Measurements from ENCODE around the gene UBE2C. TPM values are rescaled to one million over a fixed set of nuclear protein-coding genes. Genes with fewer than 3 reads are reported as not detected.

The UBE2C gene
- total RNA-seq, 1 donor from 2014 or later = 46.5 TPM

DNA sequence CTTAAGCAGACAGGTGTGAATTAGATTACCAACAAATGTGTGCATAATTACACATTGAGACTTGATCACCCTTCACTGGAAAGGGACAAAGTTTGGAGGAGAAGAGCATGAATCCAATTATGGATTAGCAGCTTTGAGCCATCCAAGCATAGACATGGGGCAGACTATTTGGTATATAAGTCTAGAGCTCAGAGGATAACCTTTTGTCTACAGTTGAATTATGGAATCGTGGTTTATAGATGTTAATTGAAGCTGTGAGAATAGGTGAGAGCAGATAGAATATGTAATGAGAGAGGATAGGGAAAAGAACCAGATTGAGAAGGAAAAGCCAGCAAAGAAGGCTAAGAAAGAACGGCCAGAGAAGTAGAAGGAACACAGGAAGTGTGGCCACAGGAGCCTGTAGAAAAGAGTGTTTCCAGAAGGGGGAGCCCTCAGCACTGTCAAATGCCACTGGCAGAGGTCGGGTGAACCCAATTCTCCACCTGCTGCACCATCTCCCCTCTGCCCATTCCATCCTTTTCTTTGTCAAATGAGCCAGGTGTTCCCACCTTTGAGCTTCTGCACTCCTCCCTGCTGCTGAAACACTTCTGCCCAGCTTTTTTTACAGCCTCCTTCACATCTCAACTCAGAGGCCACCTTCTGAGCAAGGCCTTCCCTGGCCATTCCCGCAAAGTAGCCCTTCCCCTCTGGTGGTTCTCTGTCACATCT is 13.4 kb upstream of the UBE2C start:
- ATAC-seq = peak; percentile 71

DNA sequence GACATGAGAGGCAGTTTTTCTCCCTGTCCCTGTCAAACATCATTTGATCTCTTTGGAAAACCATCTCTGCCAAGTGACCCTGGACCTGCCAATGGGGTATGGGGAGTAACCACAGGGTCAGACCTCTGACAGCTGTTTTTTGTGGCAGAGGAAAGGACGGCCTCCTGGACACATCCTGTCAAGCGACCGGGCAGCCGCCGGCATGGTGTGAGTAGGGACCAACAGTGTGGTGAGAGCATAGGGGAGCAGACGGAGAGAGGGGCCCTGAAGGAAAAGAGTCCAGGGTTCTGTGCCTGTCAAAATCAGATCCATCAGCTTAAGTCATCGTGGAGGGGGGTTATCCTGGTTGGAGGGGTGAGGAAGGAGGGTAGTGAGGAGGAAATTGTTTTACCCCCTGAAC is 10.6 kb upstream of the UBE2C start:
- ATAC-seq = no peak

DNA sequence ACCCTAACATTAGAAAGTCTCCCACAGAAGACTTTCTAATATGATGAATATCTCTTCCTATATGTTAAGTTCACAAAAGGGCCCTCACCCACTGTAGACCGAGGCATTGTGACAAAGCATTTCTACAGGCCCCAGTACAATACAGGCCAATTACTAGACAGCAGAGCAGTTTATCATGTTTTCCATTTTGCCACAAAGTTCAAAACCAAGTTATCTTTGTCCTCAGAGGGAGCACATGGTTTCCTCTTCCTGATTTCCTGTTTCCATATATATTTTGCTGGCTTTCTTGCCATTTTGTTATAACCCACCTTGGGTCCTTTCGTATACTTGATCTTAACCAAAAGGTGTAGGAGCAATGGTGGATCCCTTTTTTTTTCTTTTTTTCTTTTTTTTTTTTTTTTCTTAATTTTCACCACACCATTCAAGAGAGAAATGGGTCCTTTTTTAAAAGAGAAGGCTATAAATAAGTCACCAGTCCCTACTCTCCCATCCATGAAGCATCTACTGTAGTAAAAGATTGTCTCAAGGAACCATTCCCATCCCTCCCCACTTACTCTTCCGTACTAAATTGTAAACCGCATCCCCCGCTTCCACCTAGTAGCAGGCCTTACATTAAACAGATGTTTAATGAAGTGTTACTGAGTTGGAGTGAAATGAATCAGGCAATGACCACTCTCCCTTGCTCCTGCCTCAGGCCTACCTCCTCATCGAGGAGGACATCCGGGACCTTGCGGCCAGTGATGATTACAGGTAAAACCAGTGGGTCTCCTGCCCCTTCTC is 2.1 kb upstream of the UBE2C start:
- ATAC-seq = no peak

DNA sequence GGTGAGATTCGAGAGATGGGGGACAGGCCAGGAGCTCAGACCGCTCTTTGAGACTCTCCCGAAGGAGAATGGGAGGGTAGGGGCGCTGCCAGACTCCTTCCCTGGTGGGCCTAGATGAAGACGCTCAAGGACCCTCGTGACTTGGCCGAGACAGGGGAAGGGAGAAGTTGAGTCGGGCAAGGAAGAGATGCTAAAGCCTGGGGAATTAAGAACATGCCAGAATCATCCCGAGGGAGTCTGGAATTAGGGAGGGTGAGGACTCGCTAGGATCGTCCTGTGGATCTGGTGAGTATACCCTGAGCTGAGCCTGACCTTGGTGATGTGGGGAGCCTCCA is 529 bp downstream of the UBE2C start:
- no peak for ATAC-seq

DNA sequence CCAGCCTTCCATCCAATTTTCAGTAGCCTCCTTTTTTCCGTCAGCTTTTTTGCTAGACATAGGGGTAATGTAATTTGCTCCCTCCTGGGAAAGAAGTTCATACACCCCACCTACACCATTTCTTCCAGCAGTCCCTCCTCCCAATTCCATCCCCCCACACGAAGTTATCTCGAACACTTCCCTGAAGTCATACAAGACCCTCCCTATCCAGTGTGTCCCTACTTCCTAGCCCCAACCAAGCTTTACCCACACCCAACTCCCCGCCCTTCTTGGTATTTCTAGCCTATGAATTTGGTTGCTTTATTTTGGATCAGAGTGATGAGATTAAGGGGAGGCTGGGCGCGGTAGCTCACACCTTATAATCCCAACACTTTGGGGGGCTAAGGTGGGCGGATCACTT is 1.0 kb downstream of the UBE2C start:
- ATAC-seq = no peak

DNA sequence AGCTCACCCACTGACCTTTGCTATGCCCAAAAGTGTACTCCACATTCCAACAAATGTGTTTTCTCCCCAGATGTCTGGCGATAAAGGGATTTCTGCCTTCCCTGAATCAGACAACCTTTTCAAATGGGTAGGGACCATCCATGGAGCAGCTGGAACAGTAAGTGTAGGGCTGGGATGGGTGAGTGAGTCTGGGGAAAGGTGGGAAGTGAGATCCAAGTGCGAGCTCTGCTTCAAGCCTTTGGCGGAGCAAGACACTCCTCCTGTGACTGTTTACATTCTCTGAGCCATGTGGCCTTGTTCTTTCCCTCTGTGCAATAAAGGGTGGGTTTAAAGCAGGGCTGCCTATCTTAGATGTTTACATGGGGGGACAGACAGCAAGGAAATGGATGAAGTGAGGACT is 1.9 kb downstream of the UBE2C start:
- no peak for ATAC-seq

DNA sequence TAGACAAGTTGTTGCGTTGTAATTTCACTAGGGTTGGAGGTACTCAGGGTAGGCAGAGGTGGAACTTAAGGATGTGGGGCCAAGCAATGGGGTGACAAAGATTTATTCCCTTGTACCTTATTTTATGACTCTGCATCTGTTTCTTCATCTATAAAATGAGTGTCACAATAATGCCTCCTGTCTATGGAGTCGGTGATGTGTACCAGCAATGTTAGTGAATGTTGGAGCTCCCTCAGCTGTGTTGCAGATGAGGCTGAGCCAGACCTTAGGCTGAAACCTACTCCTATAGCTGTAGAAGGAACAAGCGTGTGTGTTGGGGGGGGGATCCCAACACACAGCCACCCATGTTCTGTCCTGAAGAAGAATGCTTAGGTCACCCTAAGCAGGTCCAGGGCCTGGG is 4.5 kb downstream of the UBE2C start:
- ATAC-seq = no peak

DNA sequence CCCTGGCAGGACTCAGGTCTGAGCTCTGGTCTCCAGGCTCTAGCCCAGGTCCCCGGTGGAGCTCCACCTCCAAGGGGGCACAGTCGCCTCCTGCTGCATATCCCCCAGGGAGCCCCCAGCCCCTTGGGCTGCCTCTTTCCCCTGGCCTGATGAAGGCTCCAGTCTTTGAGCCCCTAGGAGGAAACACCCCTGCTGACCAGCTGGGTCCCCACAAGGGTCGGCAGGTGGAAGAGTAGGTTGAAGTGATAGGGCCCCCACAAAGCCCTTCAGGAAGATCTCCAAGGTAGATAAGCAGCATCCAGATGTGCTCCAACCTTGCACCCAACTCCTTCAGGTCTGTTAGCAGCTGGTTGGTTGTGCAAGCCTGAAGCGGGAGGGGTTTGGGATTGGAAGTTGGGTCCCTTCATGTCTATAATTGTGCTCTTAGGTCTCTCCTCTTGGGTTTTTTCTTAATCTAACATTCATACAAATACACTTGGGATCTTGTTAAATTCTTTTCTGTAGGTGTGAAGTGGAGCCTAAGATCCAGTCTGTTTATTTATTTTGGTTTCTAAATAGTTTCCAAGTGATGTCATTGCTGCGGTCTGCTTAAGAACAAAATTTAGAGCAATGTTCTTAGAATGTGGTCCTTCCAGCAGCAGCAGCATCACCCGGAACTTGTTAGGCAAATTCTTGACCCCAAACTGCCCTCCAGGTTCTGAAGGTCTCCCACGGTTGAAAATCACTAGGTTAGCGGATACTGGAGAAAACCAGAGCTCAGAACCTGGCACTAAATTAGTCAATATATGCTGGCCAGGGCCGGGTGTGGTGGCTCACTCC is 5.1 kb downstream of the UBE2C start:
- ATAC-seq = no peak

DNA sequence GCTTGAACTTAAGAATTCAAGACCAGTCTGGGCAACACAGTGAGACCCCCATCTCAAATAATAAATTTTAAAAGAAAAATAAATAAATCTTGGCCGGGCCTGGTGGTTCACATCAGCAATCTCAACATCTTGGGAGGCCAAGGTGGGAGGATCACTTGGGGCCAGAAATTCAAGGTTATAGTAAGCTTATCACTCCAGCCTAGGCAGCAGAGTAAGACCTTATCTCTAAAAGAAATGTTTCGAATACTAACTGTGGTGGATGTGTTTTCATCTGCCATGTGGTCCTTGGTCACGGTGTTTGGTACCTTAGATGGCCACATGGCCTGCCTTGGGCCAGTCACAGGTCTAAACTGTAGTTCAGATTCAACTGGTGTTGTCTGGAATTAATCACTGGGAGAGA is 5.8 kb downstream of the UBE2C start:
- ATAC-seq = no peak

DNA sequence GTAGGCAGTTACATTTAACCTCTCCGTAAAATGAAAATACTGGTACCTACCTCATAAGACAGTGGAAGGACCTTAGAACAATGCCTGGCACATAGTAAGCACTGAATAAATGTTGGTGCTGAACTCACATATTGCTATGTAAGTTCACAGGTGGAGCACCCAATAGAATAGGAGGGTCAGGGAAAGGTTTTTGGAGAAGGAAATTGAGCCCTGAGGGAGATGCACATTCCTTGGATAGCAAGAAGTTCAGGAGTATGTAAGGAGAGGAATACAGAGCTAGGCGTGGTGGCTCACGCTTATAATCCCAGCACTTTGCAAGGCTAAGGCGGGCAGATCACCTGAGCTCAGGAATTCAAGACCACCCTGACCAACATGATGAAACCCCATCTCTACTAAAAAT is 7.0 kb downstream of the UBE2C start:
- no peak for ATAC-seq

DNA sequence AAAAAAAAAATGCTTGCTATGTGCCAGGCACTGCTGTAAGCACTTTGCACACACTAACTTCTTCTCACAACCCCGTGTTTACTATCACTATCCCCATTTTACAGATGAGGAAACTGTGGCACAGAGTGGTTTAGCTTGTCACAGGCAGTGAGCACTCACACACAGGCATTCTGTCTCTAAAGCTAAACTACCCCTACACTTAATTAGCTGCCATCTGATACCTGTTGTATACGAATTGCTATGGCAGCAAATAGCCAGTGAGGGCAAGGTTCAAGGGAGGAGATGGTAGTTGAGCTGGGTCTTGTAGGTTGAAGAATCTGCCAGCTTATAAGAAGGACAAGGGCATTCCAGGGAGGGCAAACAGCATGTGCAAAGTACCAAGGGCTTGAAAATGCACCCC is 9.5 kb downstream of the UBE2C start:
- no peak for ATAC-seq

DNA sequence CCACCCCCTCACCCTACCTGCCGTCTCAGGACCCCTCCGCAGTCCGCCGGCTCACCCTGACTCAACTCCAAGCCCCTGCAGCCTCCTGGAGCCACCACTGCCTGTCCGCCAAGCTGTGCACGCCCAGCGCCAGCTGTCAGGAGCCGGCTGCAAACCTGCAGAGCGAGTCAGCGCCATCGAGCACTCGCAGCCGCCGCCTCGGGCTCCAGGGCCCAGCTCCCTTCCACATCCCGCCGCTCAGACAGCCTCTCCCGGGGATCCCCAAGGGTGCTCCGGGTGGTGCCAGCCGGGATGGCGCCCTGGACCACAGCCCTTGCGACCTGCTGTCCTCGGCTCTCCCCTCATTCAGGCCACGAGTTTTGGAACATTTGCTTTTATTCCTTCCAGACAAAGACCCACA is 10.4 kb downstream of the UBE2C start:
- ATAC-seq = peak; percentile 78

DNA sequence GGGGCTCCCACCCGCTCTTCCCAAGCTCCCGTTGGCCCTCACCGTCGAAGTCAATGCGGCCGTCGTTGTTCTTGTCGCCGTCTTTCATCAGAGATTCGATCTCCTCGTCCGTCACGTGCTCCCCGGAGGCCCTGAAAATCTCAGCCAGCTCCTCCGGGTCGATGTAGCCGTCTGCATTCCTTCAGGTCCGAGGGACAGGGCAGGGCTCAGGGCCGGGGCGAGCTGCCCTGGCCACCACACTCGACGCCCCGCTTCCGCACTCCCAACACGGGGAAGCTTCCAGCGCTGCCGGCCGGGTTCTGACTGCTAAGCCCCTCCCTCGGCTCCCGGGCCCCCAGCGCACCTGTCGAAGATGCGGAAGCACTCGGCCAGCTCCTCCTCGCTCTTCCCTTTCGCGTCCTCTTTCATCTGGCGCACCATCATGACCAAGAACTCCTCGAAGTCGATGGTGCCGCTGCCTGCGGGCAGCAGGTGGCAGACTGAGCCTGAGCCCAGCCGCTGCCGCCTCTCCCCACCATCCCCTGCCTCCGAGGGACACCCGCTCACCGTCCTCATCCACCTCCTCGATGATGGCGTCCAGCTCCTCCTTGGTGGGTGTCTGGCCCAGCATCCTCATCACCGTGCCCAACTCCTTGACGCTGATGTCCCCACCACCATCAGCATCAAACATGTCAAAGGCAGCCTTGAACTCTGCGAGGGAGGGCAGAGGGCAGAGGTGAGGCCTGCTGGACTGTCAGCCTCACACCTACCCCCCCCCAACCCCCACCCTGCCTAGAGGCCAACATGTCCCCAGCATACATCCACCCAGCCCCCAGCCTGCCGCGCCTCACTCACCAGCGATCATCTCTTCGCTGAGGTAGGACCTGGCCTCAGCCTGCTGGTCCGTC is 11.7 kb downstream of the UBE2C start:
- ATAC-seq = peak; percentile 60

DNA sequence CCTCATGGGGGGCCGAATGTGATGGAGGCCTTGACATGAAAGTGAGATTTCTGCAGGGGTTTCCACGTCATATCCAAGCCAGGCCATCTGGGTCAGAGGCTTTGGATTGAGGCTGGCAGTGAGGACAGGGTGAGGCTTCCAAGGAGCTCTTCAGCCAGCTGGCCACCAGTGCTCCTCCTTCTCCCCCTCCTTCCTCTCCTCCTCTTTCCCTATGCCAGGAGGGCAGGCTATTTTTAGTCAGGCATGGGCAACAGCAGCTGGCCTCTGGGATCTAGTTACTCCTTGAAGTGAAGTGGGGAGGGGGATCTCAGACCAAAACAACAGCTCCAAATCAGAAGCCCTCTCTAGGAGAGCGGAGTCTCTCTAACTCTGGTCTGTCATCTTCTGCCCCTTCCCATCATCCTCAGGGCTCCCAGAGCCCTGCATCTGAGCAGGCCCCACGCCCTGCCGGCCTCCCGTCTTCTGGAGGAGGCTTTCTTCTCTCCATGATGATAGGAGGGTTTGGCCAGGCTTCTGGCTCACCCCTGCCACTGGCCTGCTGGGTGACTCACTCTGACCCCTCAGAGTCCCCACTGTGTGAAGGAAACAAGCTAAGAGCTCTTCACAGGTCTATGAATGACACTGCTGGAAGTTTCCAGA is 14.1 kb downstream of the UBE2C start:
- ATAC-seq = no peak

DNA sequence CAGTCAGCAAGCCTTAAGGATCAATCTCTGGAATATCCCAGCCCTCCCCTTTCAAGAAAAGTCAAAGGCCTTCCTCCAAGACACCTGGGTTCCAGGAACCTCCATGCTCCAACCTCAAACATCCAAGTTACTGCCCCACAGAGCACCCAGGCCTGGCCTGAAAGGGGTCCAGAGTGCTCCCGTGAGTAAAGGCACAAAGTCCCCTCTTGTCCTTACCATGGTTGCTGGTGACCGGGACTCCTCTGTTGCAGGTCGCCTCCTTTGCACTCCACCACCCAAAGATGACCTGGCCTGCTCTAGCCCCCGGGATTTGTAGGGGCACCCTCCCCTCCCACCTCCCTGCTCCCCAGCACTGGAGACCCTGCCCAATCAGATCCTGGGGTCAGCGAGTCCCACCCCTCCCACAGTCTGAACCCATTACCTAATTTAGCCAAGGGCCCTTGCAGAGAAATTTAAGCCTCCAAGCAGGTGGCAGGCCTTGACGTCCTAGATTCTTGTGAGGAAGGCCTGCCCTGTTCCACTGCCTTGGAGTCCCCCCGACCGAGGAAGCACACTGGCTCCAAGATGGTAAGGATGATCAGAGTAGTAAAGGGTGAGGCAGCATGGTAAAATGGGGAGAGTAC is 14.7 kb downstream of the UBE2C start, which contains the start of gene TNNC2:
Gene TNNC2, minus strand, starts transcription at position 283 of the 623 bp plus-strand sequence. Its CDS starts 64 bp downstream, at position 219.
- ATAC-seq = no peak

DNA sequence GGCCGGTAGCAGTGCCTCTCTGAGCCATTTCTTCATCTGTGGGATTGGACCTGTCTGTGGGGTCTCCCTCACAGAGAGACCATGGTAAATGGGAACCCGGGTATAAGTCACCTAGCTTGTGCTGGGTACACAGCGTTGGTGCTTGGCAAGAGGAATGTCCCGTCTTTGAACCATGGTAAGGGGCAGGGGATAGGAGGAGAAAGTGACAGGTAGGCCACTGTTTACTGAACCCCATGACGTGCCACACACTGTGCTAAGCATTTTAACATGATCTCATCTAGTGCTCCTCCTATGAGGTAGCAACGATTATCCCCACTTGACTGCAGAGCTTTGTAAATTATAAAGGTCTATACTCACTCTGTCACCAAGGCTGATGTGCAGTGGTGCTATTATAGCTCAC is 15.3 kb downstream of the UBE2C start:
- no peak for ATAC-seq

DNA sequence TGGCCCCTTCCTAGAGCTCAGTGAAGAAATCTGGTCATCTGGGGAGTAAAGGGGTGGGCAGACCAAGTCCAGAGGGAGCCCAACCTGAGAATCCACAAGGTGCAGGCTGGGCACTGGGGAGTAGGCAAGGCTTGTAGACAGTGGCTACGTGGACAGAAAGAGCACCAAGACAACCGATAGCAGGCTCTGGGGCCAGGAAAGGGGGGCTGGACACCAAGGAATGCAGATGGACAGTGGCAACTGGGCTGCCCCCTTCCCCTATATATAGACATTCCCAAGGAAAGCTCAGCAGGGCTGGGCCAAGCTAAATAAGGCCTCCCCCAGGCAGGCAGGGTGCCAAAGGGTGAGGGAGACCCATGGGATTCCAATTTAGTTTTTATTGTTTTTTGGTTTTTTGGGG is 16.1 kb downstream of the UBE2C start:
- ATAC-seq = no peak

DNA sequence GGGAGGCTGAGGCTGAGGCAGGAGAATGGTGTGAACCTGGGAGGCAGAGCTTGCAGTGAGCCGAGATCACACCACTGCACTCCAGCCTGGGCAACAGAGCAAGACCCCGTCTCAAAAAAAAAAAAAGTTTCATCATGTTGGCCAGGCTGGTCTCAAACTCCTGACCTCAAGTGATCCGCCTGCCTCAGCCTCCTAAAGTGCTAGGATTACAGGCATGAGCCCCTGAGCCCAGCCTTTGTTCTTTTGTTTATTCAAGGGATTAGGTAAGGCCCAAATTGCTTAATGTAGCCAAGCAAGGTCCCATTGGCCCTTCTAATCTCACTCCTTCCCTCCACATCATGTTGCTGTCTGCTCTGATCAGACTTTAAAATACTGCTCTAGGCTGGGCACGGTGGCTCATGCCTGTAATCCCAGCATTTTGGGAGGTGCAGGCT is 17.2 kb downstream of the UBE2C start:
- peak; percentile 44 for ATAC-seq

DNA sequence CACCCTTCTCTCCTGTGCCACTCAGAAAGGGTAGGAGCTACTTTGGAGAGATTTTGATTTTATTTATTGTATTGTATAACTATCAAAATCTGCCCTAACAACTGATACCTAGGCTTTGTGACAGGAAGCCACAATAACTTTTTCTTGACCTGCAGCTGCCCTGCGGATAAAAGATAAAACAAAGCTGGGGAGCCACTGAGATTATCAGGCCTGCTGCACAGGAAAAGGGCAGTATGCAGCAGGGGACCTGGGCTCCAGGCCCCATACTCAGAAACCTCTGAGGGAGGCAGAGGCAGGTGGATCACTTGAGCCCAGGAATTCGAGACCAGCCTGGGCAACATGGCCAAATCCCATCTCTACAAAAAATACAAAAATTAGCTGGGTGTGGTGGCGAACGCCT is 20.2 kb downstream of the UBE2C start:
- no peak for ATAC-seq

DNA sequence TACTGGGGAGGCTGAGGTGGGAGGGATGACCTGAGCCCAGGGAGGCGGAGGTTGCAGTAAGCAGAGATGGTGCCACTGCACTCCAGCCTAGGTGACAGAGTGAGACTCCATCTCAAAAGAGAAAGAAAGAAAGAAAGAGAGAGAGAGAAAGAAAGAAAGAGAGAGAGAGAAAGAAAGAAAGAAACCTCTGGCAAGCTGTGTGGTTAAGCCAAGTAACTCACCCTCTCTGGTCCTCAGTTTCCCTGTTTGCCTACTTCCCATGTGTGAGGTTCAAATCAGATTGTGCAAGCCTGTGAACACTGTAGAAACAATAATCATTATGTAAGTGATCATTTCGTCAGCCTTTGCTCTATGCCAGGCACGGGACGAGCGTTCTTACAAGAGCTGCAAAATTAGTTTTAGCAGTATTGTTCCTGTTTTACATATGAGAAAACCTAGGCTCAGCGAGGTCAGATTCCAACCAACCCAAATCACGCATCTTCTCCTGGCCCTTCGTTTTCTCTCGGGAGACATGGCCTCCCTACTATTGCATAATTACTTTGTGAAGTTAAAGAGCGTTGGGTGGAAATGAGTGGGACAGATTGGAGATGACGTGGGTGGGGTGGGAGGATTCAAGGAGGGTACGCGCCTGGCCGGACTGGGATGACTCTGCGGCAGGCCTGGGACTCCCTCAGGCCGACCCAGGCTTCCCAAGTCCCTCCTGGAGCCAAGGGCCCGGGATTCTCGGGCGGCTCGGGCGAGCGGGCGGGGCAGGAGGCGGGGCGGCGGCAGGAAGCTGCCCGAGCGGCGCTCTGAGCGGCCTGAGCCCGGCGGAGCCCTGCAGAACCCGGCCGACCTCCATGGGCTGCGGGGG is 20.8 kb downstream of the UBE2C start, which contains the start of gene SNX21:
Gene SNX21, plus strand, starts transcription at position 770 of the 853 bp plus-strand sequence. CDS start 121 bp downstream, outside the sequence.
- ATAC-seq = peak; percentile 73

All from esophagus mucosa (tissue), 1 donor.